ENCODE measurements around the gene PACSIN2. TPM values are rescaled to one million over a fixed set of nuclear protein-coding genes. Genes with fewer than 3 reads are reported as not detected.

The PACSIN2 gene
- total RNA-seq, 1 experiment from 2014 or later, result 103 TPM

DNA sequence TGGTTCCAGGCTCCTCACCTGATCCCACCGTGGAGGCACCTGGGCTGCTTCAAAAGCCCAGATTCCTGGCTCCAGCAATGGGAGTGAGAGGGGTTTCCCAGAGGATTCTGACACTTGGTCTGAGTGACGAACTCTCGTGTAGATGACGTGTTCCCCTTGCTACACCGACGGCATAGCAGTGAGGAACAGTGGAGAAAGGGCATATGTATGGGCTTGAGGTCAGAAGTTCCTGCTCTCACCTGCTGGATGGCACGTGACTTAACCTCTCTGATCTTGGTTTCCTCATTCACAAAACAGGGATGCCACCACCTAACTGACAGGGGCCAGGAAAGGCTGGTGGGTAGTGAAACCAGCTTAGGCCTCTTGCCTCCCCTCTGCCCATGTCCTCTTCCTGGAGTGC lies 127.8 kb downstream of the PACSIN2 start:
- 0 out of 2 replicates have a peak, but pooled peaks cover 11% of the 10 kb centered on the region for H3F3A ChIP-seq (ENCODE audit: insufficient read depth, low read depth)
- intact Hi-C loops (cut with micrococcal nuclease; ENCODE audit: unreplicated experiment), result no loop called here
- no peaks in the 10 kb centered on the region for H3K9me2 ChIP-seq (ENCODE audit: insufficient read depth)
- H3K4me1 ChIP-seq (replicated peaks; ENCODE audit: insufficient read depth), result no peaks in the 10 kb centered on the region
- H4K20me1 ChIP-seq (ENCODE audit: insufficient read depth), result no peaks in the 10 kb centered on the region; the same call in 1 of the 2 replicates
- H3K79me2 ChIP-seq (ENCODE audit: low read depth), result no peaks in the 10 kb centered on the region
- TF ChIP-seq EZH2 (IDR thresholded peaks at IDR 0.05; ENCODE audit: low read depth), result no peak
- TF ChIP-seq, protein P1, sequence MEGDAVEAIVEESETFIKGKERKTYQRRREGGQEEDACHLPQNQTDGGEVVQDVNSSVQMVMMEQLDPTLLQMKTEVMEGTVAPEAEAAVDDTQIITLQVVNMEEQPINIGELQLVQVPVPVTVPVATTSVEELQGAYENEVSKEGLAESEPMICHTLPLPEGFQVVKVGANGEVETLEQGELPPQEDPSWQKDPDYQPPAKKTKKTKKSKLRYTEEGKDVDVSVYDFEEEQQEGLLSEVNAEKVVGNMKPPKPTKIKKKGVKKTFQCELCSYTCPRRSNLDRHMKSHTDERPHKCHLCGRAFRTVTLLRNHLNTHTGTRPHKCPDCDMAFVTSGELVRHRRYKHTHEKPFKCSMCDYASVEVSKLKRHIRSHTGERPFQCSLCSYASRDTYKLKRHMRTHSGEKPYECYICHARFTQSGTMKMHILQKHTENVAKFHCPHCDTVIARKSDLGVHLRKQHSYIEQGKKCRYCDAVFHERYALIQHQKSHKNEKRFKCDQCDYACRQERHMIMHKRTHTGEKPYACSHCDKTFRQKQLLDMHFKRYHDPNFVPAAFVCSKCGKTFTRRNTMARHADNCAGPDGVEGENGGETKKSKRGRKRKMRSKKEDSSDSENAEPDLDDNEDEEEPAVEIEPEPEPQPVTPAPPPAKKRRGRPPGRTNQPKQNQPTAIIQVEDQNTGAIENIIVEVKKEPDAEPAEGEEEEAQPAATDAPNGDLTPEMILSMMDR (conservative IDR thresholded peaks at IDR 0.05), result no peak
- H3K27ac ChIP-seq, result no peak overlapping the region
- no peak for DNase-seq
- ChIA-PET CTCF (no interaction called here), POLR2A (ENCODE audit: unreplicated experiment) (no interaction called here)
- no peak overlapping the region for H3K4me2 ChIP-seq
- H3K4me3 ChIP-seq, result no peak overlapping the region
- BruUV-seq (replicated peaks), result no TSS peak
- H3K36me3 ChIP-seq (ENCODE audit: low read depth), result peaks cover 10% of the 10 kb centered on the region; the same call in 1 of the 2 replicates
- H3K9me3 ChIP-seq (ENCODE audit: insufficient read depth, low read depth), result no peaks in the 10 kb centered on the region
- no peak overlapping the region for H2AFZ ChIP-seq
- no peaks in the 10 kb centered on the region for H3K27me3 ChIP-seq (ENCODE audit: insufficient read depth, low read depth)

DNA sequence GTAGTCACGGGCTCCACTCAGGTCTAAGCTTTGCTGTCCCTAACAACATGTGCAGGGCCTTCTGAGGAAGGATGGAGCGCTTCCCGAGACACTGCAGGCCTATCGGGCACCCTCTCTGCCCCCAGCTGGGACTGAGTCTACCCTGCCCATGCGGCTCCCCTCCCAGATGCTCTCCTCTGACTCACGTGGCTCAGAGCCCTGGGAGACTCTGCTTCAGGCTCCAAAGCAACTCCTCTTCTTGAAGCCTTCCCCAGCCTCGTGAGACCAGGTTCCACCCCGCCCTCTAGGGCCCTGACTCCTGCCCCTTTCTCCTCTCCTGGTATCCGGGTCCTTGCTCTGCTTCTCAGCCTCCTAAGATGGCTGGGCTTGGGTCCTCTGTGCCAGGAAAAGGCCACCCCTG lies 129.5 kb downstream of the PACSIN2 start:
- no peak overlapping the region for H3K4me3 ChIP-seq
- CTCF ChIA-PET, result no interaction called here
- POLR2A ChIA-PET (ENCODE audit: unreplicated experiment), result no interaction called here
- BruUV-seq (replicated peaks), result no TSS peak
- no peak overlapping the region for H3K4me2 ChIP-seq
- H2AFZ ChIP-seq, result no peak overlapping the region
- H3K27ac ChIP-seq, result no peak overlapping the region
- no peaks in the 10 kb centered on the region for H3K27me3 ChIP-seq (ENCODE audit: insufficient read depth, low read depth)
- no peaks in the 10 kb centered on the region for H3K79me2 ChIP-seq (ENCODE audit: low read depth)
- intact Hi-C loops (cut with micrococcal nuclease; ENCODE audit: unreplicated experiment), result no loop called here
- peaks cover 19% of the 10 kb centered on the region; the same call in 1 of the 2 replicates for H3K36me3 ChIP-seq (ENCODE audit: low read depth)
- no peak for DNase-seq
- H3K9me3 ChIP-seq (ENCODE audit: insufficient read depth, low read depth), result no peaks in the 10 kb centered on the region
- 0 out of 2 replicates have a peak, but pooled peaks cover 11% of the 10 kb centered on the region for H3F3A ChIP-seq (ENCODE audit: insufficient read depth, low read depth)
- H3K4me1 ChIP-seq (replicated peaks; ENCODE audit: insufficient read depth), result no peaks in the 10 kb centered on the region
- no peaks in the 10 kb centered on the region for H3K9me2 ChIP-seq (ENCODE audit: insufficient read depth)
- H4K20me1 ChIP-seq (ENCODE audit: insufficient read depth), result peaks cover 3% of the 10 kb centered on the region
- TF ChIP-seq, protein P1 (conservative IDR thresholded peaks at IDR 0.05), result no peak
- no peak for TF ChIP-seq EZH2 (IDR thresholded peaks at IDR 0.05; ENCODE audit: low read depth)

DNA sequence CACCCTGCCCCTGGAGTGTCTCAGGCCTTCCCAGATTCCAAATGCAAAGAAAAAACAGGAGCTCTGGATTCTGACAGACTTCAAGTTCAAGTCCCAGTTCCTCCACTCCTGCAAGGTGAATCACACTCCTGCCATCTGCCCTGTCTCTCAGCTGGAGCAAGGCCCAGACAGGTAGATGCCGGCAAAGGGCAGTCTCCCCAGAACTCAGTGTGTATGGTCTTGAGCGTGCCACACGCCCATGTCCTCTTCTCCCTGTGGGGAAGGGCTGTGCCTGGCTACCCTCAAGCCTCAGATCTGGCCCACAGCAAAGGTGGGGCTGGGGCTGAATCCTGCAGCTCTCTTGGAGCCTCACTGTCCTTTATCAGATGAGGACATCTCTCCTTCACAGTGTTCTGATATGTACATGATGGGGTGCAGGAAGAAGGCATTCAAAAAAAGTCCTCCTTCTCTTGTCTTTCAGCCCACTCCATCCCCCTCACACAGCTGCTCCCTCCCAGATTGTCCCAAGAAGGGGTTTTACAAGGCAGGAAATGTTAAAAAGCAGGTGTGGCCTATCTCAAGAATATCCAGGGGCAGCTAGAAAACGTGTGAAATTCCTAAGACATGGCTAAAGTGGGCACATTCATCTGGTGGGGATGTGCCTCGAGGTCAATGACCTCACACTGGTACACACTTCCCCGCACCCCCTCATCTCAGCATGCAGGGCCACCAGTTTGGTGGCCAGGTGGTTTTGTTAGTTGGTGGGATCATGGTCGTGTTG lies 130.2 kb downstream of the PACSIN2 start:
- Histone ChIP-seq H3F3A (ENCODE audit: insufficient read depth, low read depth) (peaks cover 10% of the 10 kb centered on the region; the same call in 1 of the 2 replicates), H4K20me1 (ENCODE audit: insufficient read depth) (peaks cover 9% of the 10 kb centered on the region), H3K9me3 (ENCODE audit: insufficient read depth, low read depth) (no peaks in the 10 kb centered on the region), H2AFZ (no peak overlapping the region), H3K4me1 (replicated peaks; ENCODE audit: insufficient read depth) (no peaks in the 10 kb centered on the region), H3K27ac (no peak overlapping the region), H3K4me3 (no peak overlapping the region), H3K9me2 (ENCODE audit: insufficient read depth) (no peaks in the 10 kb centered on the region), H3K36me3 (ENCODE audit: low read depth) (peaks cover 21% of the 10 kb centered on the region; the same call in 1 of the 2 replicates), H3K4me2 (no peak overlapping the region), H3K79me2 (ENCODE audit: low read depth) (no peaks in the 10 kb centered on the region), H3K27me3 (ENCODE audit: insufficient read depth, low read depth) (no peaks in the 10 kb centered on the region)
- ChIA-PET POLR2A (ENCODE audit: unreplicated experiment) (no interaction called here), CTCF (no interaction called here)
- no TSS peak for BruUV-seq (replicated peaks)
- DNase-seq, result no peak
- TF ChIP-seq EZH2 (IDR thresholded peaks at IDR 0.05; ENCODE audit: low read depth), result no peak
- TF ChIP-seq, protein P1 (conservative IDR thresholded peaks at IDR 0.05), result no peak
- intact Hi-C loops (cut with micrococcal nuclease; ENCODE audit: unreplicated experiment), result no loop called here
